ENCODE measurements around the gene SHE. TPM values are rescaled to one million over a fixed set of nuclear protein-coding genes. Genes with fewer than 3 reads are reported as not detected.

Gene SHE
- total RNA-seq, 1 donor from 2014 or later, result not detected

DNA sequence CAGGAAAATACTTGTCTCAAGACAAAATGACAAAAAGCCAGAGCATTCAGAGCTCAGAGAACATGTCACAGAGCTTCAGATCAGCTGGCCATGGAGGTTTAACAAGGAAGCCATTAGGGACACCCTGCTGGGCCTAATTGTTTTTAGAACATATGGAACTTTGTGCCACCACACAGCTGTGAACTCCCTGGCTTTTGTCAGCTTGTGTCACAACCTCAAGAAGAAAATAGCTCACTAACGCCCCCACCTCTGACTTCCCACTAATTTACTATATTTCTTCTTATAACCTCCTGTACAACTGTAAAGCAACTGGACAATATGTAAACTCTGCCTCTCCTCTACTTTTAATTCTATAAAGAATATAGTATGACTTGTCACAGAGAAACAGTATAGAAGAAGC lies 21.2 kb downstream of the SHE start:
- DNase-seq (ENCODE audit: low read depth), result no peak

- DNase-seq (ENCODE audit: low read depth), result peak; percentile 91
These were observed 22.3 kb downstream of the SHE start for GRCh38 chr1:154479764-154480421.

DNA sequence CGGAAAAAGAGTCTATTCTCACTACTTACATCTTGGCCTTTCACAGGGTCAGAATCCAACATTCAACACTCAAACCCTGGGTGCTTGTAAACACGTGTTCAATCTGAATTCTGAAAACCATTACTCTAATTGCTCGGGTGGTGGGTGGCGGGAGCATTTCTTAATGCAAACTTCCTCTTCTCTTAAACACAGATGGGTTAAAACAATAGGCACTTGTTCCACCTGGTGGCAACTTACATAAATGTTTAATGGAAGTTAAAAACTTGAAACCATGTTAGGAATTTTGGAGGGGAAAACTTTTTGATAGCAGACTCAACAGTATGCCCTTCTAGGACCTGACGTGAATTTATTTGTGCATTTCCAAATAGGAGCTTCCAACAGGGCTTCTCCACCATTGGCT lies 23.6 kb downstream of the SHE start:
- DNase-seq (ENCODE audit: low read depth), result no peak

GRCh38 chr1:154478013-154478412 lies 24.2 kb downstream of the SHE start:
- DNase-seq (ENCODE audit: low read depth), result no peak

GRCh38 chr1:154476791-154477190 lies 25.4 kb downstream of the SHE start:
- no peak for DNase-seq (ENCODE audit: low read depth)

GRCh38 chr1:154474802-154475201 lies 27.4 kb downstream of the SHE start:
- DNase-seq (ENCODE audit: low read depth), result peak; percentile 75

DNA sequence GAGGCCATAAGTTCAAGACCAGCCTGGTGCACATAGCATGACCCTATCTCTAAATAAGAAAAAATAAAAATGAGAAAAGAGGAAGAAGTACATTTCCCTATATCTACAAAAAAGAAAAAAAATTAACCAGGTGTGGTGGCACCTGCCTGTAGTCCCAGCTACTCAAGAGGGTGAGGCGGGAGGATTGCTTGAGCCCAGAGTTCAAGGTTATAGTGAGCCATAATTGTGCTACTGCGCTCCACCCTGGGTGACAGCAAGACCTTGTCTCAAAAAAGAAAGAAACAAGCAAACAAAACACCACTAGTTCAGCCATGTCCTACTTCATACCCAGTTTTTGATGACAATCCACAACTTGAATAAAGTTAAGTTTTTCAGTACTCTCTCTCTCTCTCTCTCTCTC lies 30.9 kb downstream of the SHE start:
- DNase-seq (ENCODE audit: low read depth), result no peak

DNA sequence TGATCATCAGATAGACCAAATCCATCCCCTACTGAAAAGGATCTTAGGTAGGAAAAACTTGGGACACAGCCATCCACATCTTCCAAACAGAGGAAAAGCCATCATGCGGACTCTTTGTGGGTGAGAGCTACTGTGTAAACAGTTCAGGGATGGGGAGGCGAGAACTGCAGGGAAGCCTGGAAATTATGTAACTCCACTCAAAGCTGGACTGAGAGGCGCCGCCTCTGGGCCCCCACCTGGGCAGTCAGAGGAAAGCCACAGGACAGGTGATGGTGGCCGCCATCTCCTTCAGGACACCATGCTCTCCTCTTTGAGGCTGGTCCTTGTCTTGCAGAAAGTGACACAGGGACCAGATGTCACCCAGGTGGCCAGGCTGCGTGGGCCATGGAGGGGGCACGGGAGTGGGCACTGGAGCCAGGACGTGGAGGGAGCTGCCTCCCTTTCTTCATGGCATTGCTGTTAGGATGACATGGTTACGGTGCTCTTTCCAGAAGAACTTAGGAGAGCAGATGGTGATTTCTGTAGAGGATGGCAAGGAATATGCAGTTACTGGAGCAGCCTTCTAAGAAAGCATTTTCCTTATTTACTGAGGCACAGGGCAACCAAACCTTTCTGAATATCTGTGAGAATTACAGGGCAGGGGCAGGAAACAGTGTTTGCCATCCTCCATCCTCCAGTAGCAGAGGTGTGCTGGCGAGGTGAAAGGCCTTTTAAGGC lies 32.2 kb downstream of the SHE start:
- DNase-seq (ENCODE audit: low read depth), result no peak

DNA sequence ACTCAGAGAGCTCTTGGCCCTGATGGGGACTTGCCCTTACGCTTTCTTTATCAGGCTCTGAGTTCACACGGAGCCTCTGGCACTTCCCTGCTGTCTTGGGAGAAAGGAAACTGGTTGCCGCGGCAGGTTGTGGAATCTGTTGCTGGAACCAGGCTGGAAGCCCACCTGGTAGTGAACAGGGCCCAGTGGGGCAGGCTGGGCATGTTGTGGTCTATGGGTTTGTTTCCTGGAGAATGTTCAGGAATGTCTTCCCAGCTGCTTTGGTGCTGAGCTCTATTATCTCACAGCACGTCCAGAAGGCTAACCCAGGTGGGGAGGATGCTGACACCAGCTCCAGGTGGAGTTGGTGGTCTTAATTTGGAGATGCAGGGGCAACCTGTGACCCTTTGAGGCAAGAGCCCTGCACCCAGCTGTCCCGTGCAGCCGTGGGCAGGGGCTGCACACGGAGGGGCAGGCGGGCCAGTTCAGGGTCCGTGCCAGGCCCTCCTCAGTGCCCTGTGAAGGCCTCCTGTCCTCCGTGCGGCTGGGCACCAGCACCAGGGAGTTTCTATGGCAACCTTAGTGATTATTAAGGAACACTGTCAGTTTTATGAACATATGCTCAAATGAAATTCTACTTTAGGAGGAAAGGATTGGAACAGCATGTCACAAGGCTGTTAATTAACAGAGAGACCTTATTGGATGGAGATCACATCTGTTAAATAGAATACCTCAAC lies 33.5 kb downstream of the SHE start:
- no peak for DNase-seq (ENCODE audit: low read depth)

GRCh38 chr1:154467434-154468102 lies 34.6 kb downstream of the SHE start:
- DNase-seq (ENCODE audit: low read depth), result no peak

GRCh38 chr1:154466921-154467417 lies 35.2 kb downstream of the SHE start:
- DNase-seq (ENCODE audit: low read depth), result no peak

- DNase-seq (ENCODE audit: low read depth), result no peak
These were observed 36.0 kb downstream of the SHE start for GRCh38 chr1:154466206-154466605.

DNA sequence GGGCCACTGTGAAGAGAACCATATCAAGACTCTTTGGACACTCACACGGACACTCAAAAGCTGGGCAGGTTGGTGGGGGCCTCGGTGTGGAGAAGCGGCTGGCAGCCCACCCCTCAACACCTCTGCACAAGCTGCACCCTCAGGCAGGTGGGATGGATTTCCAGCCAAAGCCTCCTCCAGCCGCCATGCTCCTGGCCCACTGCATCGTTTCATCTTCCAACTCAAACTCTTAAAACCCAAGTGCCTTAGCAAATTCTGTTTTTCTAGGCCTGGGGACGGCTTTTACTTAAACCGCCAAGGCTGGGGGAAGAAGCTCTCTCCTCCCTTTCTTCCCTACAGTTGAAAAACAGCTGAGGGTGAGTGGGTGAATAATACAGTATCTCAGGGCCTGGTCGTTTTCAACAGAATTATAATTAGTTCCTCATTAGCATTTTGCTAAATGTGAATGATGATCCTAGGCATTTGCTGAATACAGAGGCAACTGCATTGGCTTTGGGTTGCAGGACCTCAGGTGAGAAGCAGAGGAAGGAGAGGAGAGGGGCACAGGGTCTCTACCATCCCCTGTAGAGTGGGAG lies 36.5 kb downstream of the SHE start:
- DNase-seq (ENCODE audit: low read depth), result no peak

- DNase-seq (ENCODE audit: low read depth), result no peak
These were observed 38.7 kb downstream of the SHE start for GRCh38 chr1:154463512-154463990.

- DNase-seq (ENCODE audit: low read depth), result no peak
These were observed 41.4 kb downstream of the SHE start for GRCh38 chr1:154460695-154461260.

GRCh38 chr1:154459080-154459479 lies 43.1 kb downstream of the SHE start:
- DNase-seq (ENCODE audit: low read depth), result no peak

GRCh38 chr1:154456631-154457030 lies 45.6 kb downstream of the SHE start:
- no peak for DNase-seq (ENCODE audit: low read depth)

DNA sequence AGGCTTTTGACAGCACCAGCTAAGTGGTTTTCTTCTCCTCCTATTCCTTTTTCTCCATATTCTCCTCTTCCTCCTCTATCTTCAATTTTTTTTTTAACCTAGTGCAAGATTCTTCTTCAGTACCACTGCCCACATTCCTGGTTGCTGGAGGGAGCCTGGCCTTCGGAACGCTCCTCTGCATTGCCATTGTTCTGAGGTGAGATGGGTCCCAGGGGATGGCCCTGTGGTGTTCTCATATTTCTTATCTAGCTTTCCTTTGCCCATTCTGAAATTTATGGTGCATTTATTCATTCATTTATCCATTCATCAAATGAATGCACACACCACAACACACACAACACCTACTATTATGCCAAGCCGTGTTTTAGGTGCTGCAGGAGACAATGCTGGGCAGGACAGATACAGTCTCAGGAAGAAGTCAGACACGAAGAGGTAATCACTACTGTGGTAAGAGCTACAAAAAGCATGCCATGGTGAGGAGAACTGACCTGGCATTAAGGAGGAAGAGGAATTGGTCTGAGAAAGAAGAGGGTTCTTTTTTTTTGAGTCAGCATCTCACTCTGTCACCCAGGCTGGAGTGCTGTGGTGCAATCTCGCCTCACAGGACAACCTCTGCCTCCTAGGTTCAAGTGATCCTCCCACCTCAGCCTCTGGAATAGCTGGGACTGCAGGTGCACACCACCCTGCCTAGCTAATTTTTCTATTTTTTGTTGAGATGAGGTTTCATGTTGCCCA lies 47.7 kb downstream of the SHE start:
- DNase-seq (ENCODE audit: low read depth), result peak; percentile 19

GRCh38 chr1:154453574-154454352 lies 48.4 kb downstream of the SHE start:
- DNase-seq (ENCODE audit: low read depth), result peak; percentile 84
